ENCODE results near the gene ASXL2.

DNA sequence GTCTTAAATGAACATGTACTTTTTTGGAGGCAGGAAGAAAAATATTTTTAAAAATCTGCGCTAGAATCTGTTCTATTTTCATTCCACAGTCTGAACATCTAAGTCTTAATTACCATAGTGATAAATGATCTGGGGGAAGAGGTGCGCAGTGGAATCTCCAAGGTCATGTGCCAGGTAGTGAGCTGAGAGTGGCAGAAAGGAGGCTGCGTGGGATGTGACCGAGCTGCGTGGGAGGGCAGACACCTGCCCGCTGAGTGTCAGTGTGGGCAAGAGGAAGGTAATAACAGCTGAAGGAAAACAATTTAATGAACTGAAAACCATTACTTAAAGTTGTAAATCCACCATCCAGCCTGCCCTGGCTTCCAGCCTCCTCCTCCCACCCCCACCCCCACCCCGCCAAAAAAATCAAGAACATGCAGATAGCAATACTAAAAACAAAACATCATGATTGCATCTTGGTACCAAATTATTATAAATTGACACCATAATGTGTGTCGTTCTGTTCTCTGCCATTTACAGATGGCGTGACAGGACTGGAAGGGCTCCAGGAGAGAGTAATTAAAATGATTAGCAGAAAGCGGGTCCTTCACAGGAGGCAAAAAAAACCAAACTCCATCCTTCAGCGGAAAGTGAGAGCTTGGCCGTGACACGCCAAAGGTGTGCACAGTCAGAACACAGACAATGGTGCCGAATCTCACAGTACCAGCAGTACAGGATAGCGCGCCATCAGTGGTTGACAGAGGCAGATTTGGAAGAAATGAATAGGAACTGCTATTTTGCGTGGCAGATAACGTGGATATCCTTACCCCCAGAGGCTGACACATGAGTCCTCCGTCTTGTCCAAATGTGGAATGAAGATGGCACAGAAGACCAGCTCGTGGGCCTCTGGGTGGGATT is 193.5 kb downstream of the ASXL2 start:
- no peak for TF ChIP-seq POLR2A (IDR thresholded peaks at IDR 0.05; ENCODE audit: low read length)
- no peak for TF ChIP-seq GATA1 (IDR thresholded peaks at IDR 0.05; ENCODE audit: low read depth, low read length)

All from erythroblast (primary cell).